ENCODE data around the gene GPR15LG.

DNA sequence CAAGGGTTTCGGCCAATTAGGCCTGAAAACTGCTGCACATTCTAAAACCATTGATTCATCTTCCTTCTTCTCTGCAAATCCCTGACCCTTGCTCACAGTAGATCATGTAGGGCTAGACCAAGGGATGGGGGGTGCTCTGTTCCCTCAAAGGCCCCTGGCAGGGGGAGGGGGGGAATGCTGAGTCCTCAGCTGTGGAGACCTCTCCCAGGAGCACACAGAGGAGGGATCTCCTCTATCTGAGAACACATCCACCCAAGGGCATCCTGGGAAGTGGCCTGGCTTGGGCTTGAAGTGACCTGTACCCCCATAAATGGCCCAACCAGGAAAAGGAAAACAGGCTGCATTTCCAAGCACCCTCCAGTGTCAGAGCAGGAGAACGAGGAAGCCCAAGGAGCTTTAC is 19.7 kb downstream of the GPR15LG start:
- TF ChIP-seq, protein P1, sequence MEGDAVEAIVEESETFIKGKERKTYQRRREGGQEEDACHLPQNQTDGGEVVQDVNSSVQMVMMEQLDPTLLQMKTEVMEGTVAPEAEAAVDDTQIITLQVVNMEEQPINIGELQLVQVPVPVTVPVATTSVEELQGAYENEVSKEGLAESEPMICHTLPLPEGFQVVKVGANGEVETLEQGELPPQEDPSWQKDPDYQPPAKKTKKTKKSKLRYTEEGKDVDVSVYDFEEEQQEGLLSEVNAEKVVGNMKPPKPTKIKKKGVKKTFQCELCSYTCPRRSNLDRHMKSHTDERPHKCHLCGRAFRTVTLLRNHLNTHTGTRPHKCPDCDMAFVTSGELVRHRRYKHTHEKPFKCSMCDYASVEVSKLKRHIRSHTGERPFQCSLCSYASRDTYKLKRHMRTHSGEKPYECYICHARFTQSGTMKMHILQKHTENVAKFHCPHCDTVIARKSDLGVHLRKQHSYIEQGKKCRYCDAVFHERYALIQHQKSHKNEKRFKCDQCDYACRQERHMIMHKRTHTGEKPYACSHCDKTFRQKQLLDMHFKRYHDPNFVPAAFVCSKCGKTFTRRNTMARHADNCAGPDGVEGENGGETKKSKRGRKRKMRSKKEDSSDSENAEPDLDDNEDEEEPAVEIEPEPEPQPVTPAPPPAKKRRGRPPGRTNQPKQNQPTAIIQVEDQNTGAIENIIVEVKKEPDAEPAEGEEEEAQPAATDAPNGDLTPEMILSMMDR (IDR thresholded peaks at IDR 0.05): no peak
- no peak for TF ChIP-seq POLR2A (IDR thresholded peaks at IDR 0.05)

All from Peyer's patch (tissue), 4 donors.